Spleen (tissue), 7 donors: ENCODE results near the gene TTLL11.

ENCODE experiments used
- CTCF ChIP-seq, 11 experiments: fragments of 200-600 bp in 7 of 11; fragments of 450-650 bp in 4 of 11; sonication (generic) in 4 of 11; IDR thresholded peaks in 8 of 11; conservative IDR thresholded peaks in 3 of 11; 1 replicate in 7 of 11; 2 replicates in 4 of 11; pipeline versions ENCODE4 v1.4.0 to v1.8.0; 2016 to 2021; ENCODE audit warnings: antibody characterized with exemption in 11 of 11, inconsistent platforms in 4 of 11, mild to moderate bottlenecking in 1 of 11
- POLR2A ChIP-seq, 3 donors: fragments of 450-650 bp; IDR thresholded peaks; one replicate each; pipeline ENCODE4 v1.5.1; 2017; ENCODE audit warnings: antibody characterized with exemption in 3 of 3, mild to moderate bottlenecking in 1 of 3
- POLR2AphosphoS5 ChIP-seq, 3 donors: sonication (generic); formaldehyde crosslinking; IDR thresholded peaks; one replicate each; pipeline ENCODE4 v1.5.1; 2017; ENCODE audit warnings: antibody characterized with exemption in 3 of 3
- donor health status: DM: no; HTN: no; CAD: no; lungs with moderate emphysema.
- donor health status: DM: no; HTN: no; CAD: no.
- donor health status: DM: no; HTN: no; CAD: no.

- no peak for TF ChIP-seq CTCF (IDR thresholded peaks at IDR 0.05 in 8 of 11, conservative IDR thresholded peaks at IDR 0.05 in 3 of 11)
- TF ChIP-seq POLR2A (IDR thresholded peaks at IDR 0.05): no peak
- TF ChIP-seq POLR2AphosphoS5 (IDR thresholded peaks at IDR 0.05): no peak
Observed at GRCh38 chr9:121995997-121996396, 97.1 kb downstream of the TTLL11 start.
